Neuronal stem cell (in vitro differentiated cells): ENCODE measurements around the gene RIT1.
"Not testable (repeated sequence)": the region's sequence is repeated elsewhere in the genome, so short reads cannot be mapped to it uniquely, and the experiment has no call there.

Experiments used
- DNase-seq: peaks from one replicate; pipeline ENCODE4 v3.0.0-alpha.2; 2013; ENCODE audit warnings: low spot score
- H2AFZ ChIP-seq: one replicate; pipeline ENCODE4 v1.6.1; 2013; ENCODE audit warnings: mild to moderate bottlenecking, low read length, inconsistent platforms
- H2AK5ac ChIP-seq: 2 replicates; pipeline ENCODE4 v1.6.1; 2013; ENCODE audit warnings: low read depth, mild to moderate bottlenecking, inconsistent platforms, low read length, moderate library complexity, mixed read lengths
- H2BK120ac ChIP-seq: 2 replicates; pipeline ENCODE4 v1.6.1; 2013; ENCODE audit warnings: low read depth, mild to moderate bottlenecking, inconsistent platforms, low read length, moderate library complexity, mixed read lengths
- H2BK12ac ChIP-seq: one replicate; pipeline ENCODE4 v1.6.1; 2013; ENCODE audit warnings: low read length, inconsistent platforms
- H2BK15ac ChIP-seq: 2 replicates; pipeline ENCODE4 v1.6.1; 2013; ENCODE audit warnings: mild to moderate bottlenecking, low read length, inconsistent platforms, mixed read lengths
- H2BK5ac ChIP-seq: one replicate; pipeline ENCODE4 v1.6.1; 2013; ENCODE audit warnings: inconsistent platforms, mild to moderate bottlenecking, low read length, moderate library complexity
- H3K14ac ChIP-seq: one replicate; pipeline ENCODE4 v1.6.1; 2013; ENCODE audit warnings: low read length, inconsistent platforms
- H3K18ac ChIP-seq: 2 replicates; pipeline ENCODE4 v1.6.1; 2013; ENCODE audit warnings: low read length, inconsistent platforms
- H3K23ac ChIP-seq: 2 replicates; pipeline ENCODE4 v1.6.1; 2013; ENCODE audit warnings: low read depth, mild to moderate bottlenecking, mixed read lengths, low read length, inconsistent platforms; ENCODE audit not compliant: poor library complexity
- H3K27ac ChIP-seq: replicated peaks from 3 replicates; pipeline ENCODE4 v1.5.1; 2013; ENCODE audit warnings: low read length, inconsistent platforms
- H3K27me3 ChIP-seq, 3 experiments: 2 replicates each; pipeline ENCODE4 v1.6.1; 2013; ENCODE audit warnings: low read length in 3 of 3, mild to moderate bottlenecking in 2 of 3, inconsistent platforms in 1 of 3, low read depth in 1 of 3, mixed read lengths in 1 of 3, moderate library complexity in 1 of 3; ENCODE audit not compliant: control insufficient read depth in 3 of 3, insufficient read depth in 3 of 3
- H3K36me3 ChIP-seq, 2 donors: replicated peaks in 1 of 2; 2 replicates each; pipeline ENCODE4 v1.6.1; 2013; ENCODE audit warnings: low read length in 2 of 2; ENCODE audit not compliant: control insufficient read depth in 2 of 2, insufficient read depth in 2 of 2
- H3K4ac ChIP-seq: 2 replicates; pipeline ENCODE4 v1.6.1; 2013; ENCODE audit warnings: inconsistent platforms, mild to moderate bottlenecking, low read length, moderate library complexity
- H3K4me1 ChIP-seq, 2 donors: 1 replicate in 1 of 2; 2 replicates in 1 of 2; pipeline ENCODE4 v1.6.1; 2013; ENCODE audit warnings: low read length in 2 of 2, low read depth in 1 of 2; ENCODE audit not compliant: control insufficient read depth in 2 of 2, insufficient read depth in 1 of 2
- H3K4me2 ChIP-seq: one replicate; pipeline ENCODE4 v1.6.1; 2013; ENCODE audit warnings: mild to moderate bottlenecking, low read length, inconsistent platforms; ENCODE audit not compliant: insufficient read depth, poor library complexity, severe bottlenecking
- H3K4me3 ChIP-seq, 2 donors: 2 replicates each; pipeline ENCODE4 v1.5.1; 2013; ENCODE audit warnings: low read length in 2 of 2, mild to moderate bottlenecking in 2 of 2, inconsistent platforms in 1 of 2, moderate library complexity in 1 of 2
- H3K79me1 ChIP-seq: one replicate; pipeline ENCODE4 v1.6.1; 2013; ENCODE audit warnings: low read depth, mild to moderate bottlenecking, inconsistent platforms, low read length, moderate library complexity
- H3K9ac ChIP-seq: one replicate; pipeline ENCODE4 v1.6.1; 2013; ENCODE audit warnings: mild to moderate bottlenecking, low read depth, low read length, inconsistent platforms; ENCODE audit not compliant: poor library complexity
- H3K9me3 ChIP-seq, 2 donors: replicated peaks in 1 of 2; 2 replicates each; pipeline versions ENCODE3 to v1.6.1; 2013; ENCODE audit warnings: low read length in 2 of 2, mild to moderate bottlenecking in 2 of 2, inconsistent platforms in 1 of 2, low read depth in 1 of 2, mixed read lengths in 1 of 2, moderate library complexity in 1 of 2; ENCODE audit not compliant: control insufficient read depth in 2 of 2, insufficient read depth in 1 of 2
- H4K8ac ChIP-seq: one replicate; pipeline ENCODE4 v1.6.1; 2013; ENCODE audit warnings: low read depth, mild to moderate bottlenecking, inconsistent platforms, low read length, moderate library complexity
- H4K91ac ChIP-seq: one replicate; pipeline ENCODE4 v1.6.1; 2013; ENCODE audit warnings: low read length, low read depth, mild to moderate bottlenecking, inconsistent platforms; ENCODE audit not compliant: poor library complexity
- WGBS, 2 donors: extraction: QIAGEN DNeasy Blood & Tissue Kit; methylation state at CpG; one replicate each; pipeline ENCODE4 v1.1.7; 2013; ENCODE audit warnings: missing lambda C conversion rate in 2 of 2, mixed read lengths in 1 of 2; ENCODE audit not compliant: insufficient read length in 2 of 2, insufficient replicate concordance in 1 of 2; ENCODE audit errors: extremely low coverage in 2 of 2; 5-methylcytosine and 5-hydroxymethylcytosine counted together

The RIT1 gene

DNA sequence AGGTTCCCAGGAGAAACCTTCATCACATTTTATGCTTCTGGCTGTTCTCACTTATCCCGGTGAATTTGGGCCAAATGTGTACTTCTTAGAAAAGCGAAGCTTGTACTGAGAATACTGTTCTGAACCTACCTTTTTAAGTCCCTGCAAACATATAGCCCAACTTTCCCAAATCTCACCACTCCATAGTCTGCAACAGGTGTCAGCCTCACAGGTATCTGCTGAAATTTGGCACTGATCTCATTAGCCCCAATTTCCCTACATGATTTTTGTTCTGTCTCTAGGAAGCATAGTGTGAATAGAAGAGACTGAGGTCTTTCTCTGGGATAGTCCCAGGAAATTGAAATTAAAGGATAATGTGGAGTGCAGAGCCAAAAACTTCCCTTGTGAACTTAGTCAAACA, 11.5 kb downstream of the RIT1 start:
- H4K91ac ChIP-seq: no peak overlapping the region
- no peak overlapping the region for H2AK5ac ChIP-seq
- no peak overlapping the region for H4K8ac ChIP-seq
- H3K9ac ChIP-seq: no peak overlapping the region
- no peak overlapping the region for H3K27ac ChIP-seq
- no CpG with 5 or more reads among the region's 2 CpGs for WGBS, 2 donors
- H3K23ac ChIP-seq: no peak overlapping the region
- DNase-seq: no peak
- no peaks in the 10 kb centered on the region for H3K27me3 ChIP-seq
- H3K4me1 ChIP-seq: no peaks in the 10 kb centered on the region
- H3K4ac ChIP-seq: no peak overlapping the region
- no peak overlapping the region for H2AFZ ChIP-seq
- H3K14ac ChIP-seq: no peak overlapping the region
- H3K79me1 ChIP-seq: no peaks in the 10 kb centered on the region
- no peak overlapping the region for H3K4me3 ChIP-seq
- H3K18ac ChIP-seq: no peak overlapping the region
- no peak overlapping the region for H2BK12ac ChIP-seq
- peaks cover 0 to 1% of the 10 kb centered on the region in 2 donors for H3K9me3 ChIP-seq
- no peak overlapping the region for H2BK5ac ChIP-seq
- no peak overlapping the region for H2BK120ac ChIP-seq
- peaks cover 28 to 82% of the 10 kb centered on the region in 2 donors for H3K36me3 ChIP-seq
- H2BK15ac ChIP-seq: no peak overlapping the region
- no peak overlapping the region for H3K4me2 ChIP-seq

DNA sequence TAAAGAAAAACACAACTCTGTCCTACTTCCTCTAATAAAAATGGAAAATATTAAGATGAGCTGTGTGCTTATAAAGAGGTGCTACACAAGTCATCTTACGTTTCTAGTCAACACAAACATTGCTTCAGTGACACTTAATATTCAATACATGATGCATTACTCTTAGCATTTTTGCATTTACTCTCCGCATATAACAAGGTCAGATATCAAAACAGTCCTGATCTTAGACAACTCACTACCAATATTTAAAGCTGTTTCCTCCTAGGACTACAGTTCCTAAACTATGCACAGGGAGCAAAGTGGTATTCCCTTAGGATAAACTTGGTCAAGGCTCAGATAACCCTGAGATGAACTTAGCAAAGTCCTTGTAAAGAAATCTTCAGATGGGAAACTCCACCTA, 12.3 kb downstream of the RIT1 start:
- peaks cover 21 to 74% of the 10 kb centered on the region in 2 donors for H3K36me3 ChIP-seq
- H3K79me1 ChIP-seq: no peaks in the 10 kb centered on the region
- no peak overlapping the region for H3K9ac ChIP-seq
- no peak overlapping the region for H4K8ac ChIP-seq
- no peak overlapping the region for H4K91ac ChIP-seq
- H3K4ac ChIP-seq: no peak overlapping the region
- no peak overlapping the region for H3K4me2 ChIP-seq
- H3K4me1 ChIP-seq: no peaks in the 10 kb centered on the region
- no peak overlapping the region for H2BK15ac ChIP-seq
- WGBS, 2 donors: no CpG with 5 or more reads among the region's 2 CpGs
- no peak for DNase-seq
- H2AK5ac ChIP-seq: no peak overlapping the region
- H3K18ac ChIP-seq: no peak overlapping the region
- no peak overlapping the region for H2BK5ac ChIP-seq
- H3K27me3 ChIP-seq: no peaks in the 10 kb centered on the region
- H3K23ac ChIP-seq: no peak overlapping the region
- H3K14ac ChIP-seq: no peak overlapping the region
- no peak overlapping the region for H3K4me3 ChIP-seq
- H3K9me3 ChIP-seq: peaks cover 0 to 1% of the 10 kb centered on the region in 2 donors
- no peak overlapping the region for H2BK12ac ChIP-seq
- no peak overlapping the region for H2BK120ac ChIP-seq
- no peak overlapping the region for H2AFZ ChIP-seq
- H3K27ac ChIP-seq: no peak overlapping the region

DNA sequence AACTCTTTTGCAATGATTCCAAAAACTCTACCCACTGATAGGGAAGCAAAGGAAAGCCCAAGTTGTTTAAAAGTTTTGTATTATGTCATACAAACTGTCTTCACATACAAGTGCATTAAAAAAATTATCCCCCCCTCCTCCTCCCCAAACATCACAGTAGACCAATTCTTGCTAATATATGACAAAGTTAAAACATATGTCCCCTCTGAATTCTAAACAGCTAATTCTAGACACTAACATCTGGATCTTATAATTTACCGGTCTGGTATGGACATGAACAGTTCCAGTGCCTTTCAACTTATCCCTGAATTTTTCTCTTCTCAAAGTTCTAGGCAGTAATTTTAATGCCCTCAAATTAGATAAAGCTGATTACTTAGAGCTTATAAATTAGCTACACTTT, 13.4 kb downstream of the RIT1 start:
- H3K36me3 ChIP-seq: peaks cover 17 to 66% of the 10 kb centered on the region in 2 donors

DNA sequence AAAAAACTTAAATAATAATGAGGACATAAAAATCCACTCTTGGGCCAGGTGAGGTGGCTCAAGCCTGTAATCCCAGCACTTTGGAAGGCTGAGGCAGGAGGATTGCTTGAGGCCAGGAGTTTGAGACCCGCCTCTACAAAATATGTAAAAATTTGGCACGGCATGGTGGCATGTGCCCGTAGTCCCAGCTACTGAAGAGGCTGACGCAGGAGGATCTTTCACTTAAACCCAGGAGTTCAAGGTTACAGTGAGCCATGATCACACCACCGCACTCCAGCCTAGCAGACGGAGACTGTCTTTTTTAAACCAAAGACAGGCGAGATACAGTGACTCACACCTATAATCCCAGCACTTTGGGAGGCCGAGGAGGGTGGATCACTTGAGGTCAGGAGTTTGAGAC, 14.7 kb downstream of the RIT1 start:
- H2BK120ac ChIP-seq, H3K9ac ChIP-seq, H3K23ac ChIP-seq, H3K79me1 ChIP-seq, H4K8ac ChIP-seq, H3K27me3 ChIP-seq, H4K91ac ChIP-seq, H2AK5ac ChIP-seq, H3K4me3 ChIP-seq, H2BK15ac ChIP-seq, H3K4ac ChIP-seq, DNase-seq, H3K27ac ChIP-seq, H3K4me1 ChIP-seq, H3K4me2 ChIP-seq, H3K18ac ChIP-seq, H2AFZ ChIP-seq, H2BK12ac ChIP-seq, H3K9me3 ChIP-seq, H3K14ac ChIP-seq, H2BK5ac ChIP-seq: not testable (repeated sequence)
- WGBS, 2 donors: no CpG with 5 or more reads among the region's 8 CpGs
- H3K36me3 ChIP-seq: peaks cover 15 to 56% of the 10 kb centered on the region in 2 donors

More for the DNA sequence above, 13.4 kb downstream of the RIT1 start:
- Histone ChIP-seq H2BK12ac (no peak overlapping the region), H2BK15ac (no peak overlapping the region), H3K9me3 (peaks cover 0 to 1% of the 10 kb centered on the region in 2 donors), H3K4me1 (peaks cover 0 to 9% of the 10 kb centered on the region in 2 donors), H4K91ac (no peak overlapping the region), H3K4me2 (no peak overlapping the region), H3K4me3 (no peak overlapping the region), H3K79me1 (no peaks in the 10 kb centered on the region), H3K27ac (no peak overlapping the region), H3K23ac (no peak overlapping the region), H3K18ac (no peak overlapping the region), H2AFZ (no peak overlapping the region), H2BK120ac (no peak overlapping the region), H3K4ac (no peak overlapping the region), H3K27me3 (no peaks in the 10 kb centered on the region), H4K8ac (no peak overlapping the region), H2AK5ac (no peak overlapping the region), H3K14ac (no peak overlapping the region), H3K9ac (no peak overlapping the region), H2BK5ac (no peak overlapping the region)
- DNase-seq: no peak
- no CpG with 5 or more reads among the region's 1 CpG for WGBS, 2 donors
